Tibial artery (tissue), 4 donors: ENCODE measurements around the gene DSCAM.

ENCODE experiments used
- DNase-seq, 2 donors: peaks; one replicate each; pipeline ENCODE4 v3.0.0-alpha.2; 2019
- H3K27ac ChIP-seq, 2 donors: fragments of 200-600 bp; sonication (generic) in 1 of 2; 1 replicate in 1 of 2; 2 replicates in 1 of 2; pipeline ENCODE4 v1.5.1; 2018 to 2019; ENCODE audit warnings: mild to moderate bottlenecking in 1 of 2
- H3K27me3 ChIP-seq, 2 donors: fragments of 200-600 bp; sonication (generic) in 1 of 2; one replicate each; pipeline versions ENCODE4 v1.5.1 to v1.6.0; 2016 to 2019
- H3K36me3 ChIP-seq, 3 donors: fragments of 200-600 bp; sonication (generic) in 2 of 3; one replicate each; pipeline ENCODE4 v1.5.1; 2016 to 2019; ENCODE audit warnings: mild to moderate bottlenecking in 2 of 3
- H3K4me1 ChIP-seq, 4 donors: fragments of 200-600 bp; sonication (generic) in 2 of 4; 1 replicate in 3 of 4; 2 replicates in 1 of 4; pipeline ENCODE4 v1.5.1; 2016 to 2019
- H3K4me3 ChIP-seq, 2 donors: fragments of 200-600 bp; sonication (generic) in 1 of 2; 1 replicate in 1 of 2; 2 replicates in 1 of 2; pipeline ENCODE4 v1.5.1; 2018 to 2019; ENCODE audit warnings: mild to moderate bottlenecking in 2 of 2
- H3K9me3 ChIP-seq, 3 donors: fragments of 200-600 bp; sonication (generic) in 1 of 3; one replicate each; pipeline ENCODE4 v1.5.1; 2016 to 2019
- intact Hi-C: fragments of 100-400 bp; cut with DNase I; formaldehyde crosslinking; loops from one replicate; pipeline ENCODE4 v1.15.0; 2023; ENCODE audit warnings: low total_unique reads
- TF ChIP-seq, protein P1 (sequence below), 2 experiments: fragments of 200-600 bp in 1 of 2; fragments of 450-650 bp in 1 of 2; IDR thresholded peaks; one replicate each; pipeline ENCODE4 v1.5.1; 2017 to 2019; ENCODE audit warnings: antibody characterized with exemption in 2 of 2, mild to moderate bottlenecking in 1 of 2, moderate library complexity in 1 of 2

DSCAM gene

DNA sequence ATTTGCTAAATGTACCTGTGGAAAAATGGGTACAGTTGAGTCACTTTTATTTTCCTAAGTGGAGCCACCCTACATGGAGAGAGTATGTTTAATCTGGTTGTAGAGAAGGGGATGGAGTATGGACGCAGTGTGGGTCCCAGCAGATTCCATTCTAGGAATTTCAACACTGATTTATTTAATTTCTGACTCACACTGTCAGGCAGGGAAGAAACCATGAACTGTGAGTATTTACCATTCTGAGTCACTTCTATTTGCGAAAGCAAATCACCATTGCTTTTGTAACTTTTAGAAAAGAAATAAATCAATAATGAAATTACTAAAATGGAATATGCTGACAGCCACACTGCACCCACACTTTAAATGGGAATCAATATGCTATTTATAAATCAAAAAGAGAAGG, 339.0 kb downstream of the DSCAM start:
- H3K27me3 ChIP-seq: no peaks in the 10 kb centered on the region
- H3K27ac ChIP-seq: no peak overlapping the region
- no peaks in the 10 kb centered on the region for H3K4me1 ChIP-seq
- no peak for DNase-seq
- TF ChIP-seq, protein P1, sequence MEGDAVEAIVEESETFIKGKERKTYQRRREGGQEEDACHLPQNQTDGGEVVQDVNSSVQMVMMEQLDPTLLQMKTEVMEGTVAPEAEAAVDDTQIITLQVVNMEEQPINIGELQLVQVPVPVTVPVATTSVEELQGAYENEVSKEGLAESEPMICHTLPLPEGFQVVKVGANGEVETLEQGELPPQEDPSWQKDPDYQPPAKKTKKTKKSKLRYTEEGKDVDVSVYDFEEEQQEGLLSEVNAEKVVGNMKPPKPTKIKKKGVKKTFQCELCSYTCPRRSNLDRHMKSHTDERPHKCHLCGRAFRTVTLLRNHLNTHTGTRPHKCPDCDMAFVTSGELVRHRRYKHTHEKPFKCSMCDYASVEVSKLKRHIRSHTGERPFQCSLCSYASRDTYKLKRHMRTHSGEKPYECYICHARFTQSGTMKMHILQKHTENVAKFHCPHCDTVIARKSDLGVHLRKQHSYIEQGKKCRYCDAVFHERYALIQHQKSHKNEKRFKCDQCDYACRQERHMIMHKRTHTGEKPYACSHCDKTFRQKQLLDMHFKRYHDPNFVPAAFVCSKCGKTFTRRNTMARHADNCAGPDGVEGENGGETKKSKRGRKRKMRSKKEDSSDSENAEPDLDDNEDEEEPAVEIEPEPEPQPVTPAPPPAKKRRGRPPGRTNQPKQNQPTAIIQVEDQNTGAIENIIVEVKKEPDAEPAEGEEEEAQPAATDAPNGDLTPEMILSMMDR (IDR thresholded peaks at IDR 0.05): no peak
- no peaks in the 10 kb centered on the region for H3K9me3 ChIP-seq
- no peaks in the 10 kb centered on the region for H3K36me3 ChIP-seq
- H3K4me3 ChIP-seq: no peak overlapping the region
- intact Hi-C loops: no loop called here

DNA sequence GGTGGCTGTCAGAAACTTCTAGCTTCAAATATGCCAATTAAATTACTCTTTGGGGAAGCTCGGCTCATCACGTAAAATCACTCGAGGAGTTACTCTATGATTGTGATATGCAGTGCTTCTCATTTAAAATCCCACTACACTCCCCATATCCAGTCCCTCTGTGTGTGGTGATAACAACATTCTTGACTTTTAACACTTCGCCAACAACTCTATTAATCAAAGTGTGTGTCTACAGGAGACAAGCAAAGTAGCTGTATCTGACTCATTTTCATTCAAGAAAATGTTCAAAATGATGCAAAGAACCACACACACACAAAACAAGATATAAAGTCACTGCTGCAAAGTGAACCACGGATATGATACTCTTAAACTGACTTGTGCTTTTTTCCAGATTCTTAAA, 341.3 kb downstream of the DSCAM start:
- no peak for DNase-seq
- Histone ChIP-seq H3K27ac (no peak overlapping the region), H3K36me3 (no peaks in the 10 kb centered on the region), H3K9me3 (no peaks in the 10 kb centered on the region), H3K4me3 (no peak overlapping the region), H3K27me3 (no peaks in the 10 kb centered on the region), H3K4me1 (no peaks in the 10 kb centered on the region)
- TF ChIP-seq, protein P1 (IDR thresholded peaks at IDR 0.05): no peak
- intact Hi-C loops: no loop called here

DNA sequence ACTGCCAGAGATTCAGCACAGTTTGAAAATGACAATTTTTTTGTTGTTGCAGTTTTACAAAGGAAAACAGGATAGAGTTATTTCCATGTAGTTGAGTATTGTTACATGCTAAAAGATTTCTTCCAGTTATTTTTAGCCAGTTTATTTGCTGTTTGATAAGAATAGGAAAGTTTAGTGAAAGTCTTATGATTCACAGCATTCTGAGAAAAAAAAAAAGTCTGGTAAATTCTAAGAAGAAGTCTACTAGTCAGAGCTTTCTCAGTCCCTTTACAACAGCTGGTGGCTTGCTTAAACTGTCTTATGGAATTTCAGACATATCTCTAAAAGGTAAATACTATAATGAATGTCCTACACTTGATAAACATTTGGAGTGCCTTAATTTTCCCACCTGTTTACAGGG, 341.7 kb downstream of the DSCAM start:
- Histone ChIP-seq H3K9me3 (no peaks in the 10 kb centered on the region), H3K4me3 (no peak overlapping the region), H3K27ac (no peak overlapping the region), H3K36me3 (no peaks in the 10 kb centered on the region), H3K27me3 (no peaks in the 10 kb centered on the region), H3K4me1 (no peaks in the 10 kb centered on the region)
- intact Hi-C loops: no loop called here
- TF ChIP-seq, protein P1 (IDR thresholded peaks at IDR 0.05): no peak
- DNase-seq: no peak

DNA sequence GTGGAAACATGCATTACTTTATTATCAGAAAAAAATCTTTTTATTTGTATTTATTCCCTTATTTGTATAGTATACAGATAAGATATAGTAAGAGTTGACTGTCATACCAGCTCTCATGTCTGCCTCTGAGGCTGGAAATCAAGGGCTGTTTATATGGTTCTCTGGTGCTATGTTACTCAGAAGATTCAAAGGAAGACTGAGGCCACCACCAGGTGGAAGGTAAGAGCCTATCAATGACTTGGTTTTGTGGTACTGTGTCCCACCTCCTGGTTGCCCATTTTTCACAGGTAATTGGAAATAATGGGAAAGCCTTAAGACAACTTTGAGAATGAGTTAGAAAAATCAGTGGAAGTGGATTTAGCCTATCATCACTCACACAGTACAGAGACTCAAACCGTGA, 342.1 kb downstream of the DSCAM start:
- Histone ChIP-seq H3K27ac (no peak overlapping the region), H3K4me3 (no peak overlapping the region), H3K36me3 (no peaks in the 10 kb centered on the region), H3K27me3 (no peaks in the 10 kb centered on the region), H3K4me1 (no peaks in the 10 kb centered on the region), H3K9me3 (no peaks in the 10 kb centered on the region)
- DNase-seq: no peak
- TF ChIP-seq, protein P1 (IDR thresholded peaks at IDR 0.05): no peak
- intact Hi-C loops: no loop called here

DNA sequence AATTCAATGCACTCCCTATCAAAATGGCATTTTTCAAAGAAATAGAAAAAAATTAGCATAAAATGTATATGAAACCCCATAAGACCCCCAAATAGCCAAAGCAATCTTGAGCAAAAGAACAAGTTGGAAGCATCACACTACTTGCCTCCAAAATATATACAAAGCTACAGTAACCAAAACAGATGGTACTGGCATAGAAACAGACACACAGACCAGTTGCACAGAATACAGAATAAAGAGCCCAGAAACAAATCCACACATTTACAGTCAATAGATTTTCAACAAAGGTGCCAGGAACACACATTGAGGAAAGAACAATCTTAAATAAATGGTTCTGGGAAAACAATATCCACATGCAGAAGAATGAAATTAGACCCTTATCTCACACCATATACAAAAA, 350.8 kb downstream of the DSCAM start:
- Histone ChIP-seq H3K4me3 (no peak overlapping the region), H3K9me3 (peaks cover 0 to 9% (median 0%) of the 10 kb centered on the region in 3 donors), H3K4me1 (no peaks in the 10 kb centered on the region), H3K27ac (no peak overlapping the region), H3K27me3 (no peaks in the 10 kb centered on the region), H3K36me3 (no peaks in the 10 kb centered on the region)
- TF ChIP-seq, protein P1 (IDR thresholded peaks at IDR 0.05): no peak
- intact Hi-C loops: no loop called here
- DNase-seq: no peak

DNA sequence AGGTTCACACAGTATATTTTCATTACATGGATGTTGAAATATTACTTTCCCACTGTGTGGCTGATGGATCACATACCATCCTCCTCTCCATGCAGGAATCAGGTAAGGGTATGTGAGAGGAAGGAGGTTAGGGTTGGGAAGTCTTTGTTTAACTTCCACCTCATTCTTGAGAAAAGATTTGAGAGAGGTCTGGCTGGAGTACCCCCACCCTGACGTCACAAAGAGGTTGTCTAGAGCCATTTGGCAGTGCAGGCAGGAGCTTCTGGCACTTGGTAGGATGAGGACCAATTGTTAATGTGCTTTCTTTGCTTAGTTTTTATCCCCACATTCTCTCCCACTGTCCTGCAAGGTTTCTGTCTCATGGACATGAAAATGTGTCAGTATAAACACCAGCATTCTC, 356.6 kb downstream of the DSCAM start:
- Histone ChIP-seq H3K27me3 (no peaks in the 10 kb centered on the region), H3K36me3 (no peaks in the 10 kb centered on the region), H3K4me3 (no peak overlapping the region), H3K9me3 (peaks cover 0 to 9% (median 0%) of the 10 kb centered on the region in 3 donors), H3K27ac (no peak overlapping the region), H3K4me1 (no peaks in the 10 kb centered on the region)
- intact Hi-C loops: no loop called here
- no peak for DNase-seq
- TF ChIP-seq, protein P1 (IDR thresholded peaks at IDR 0.05): no peak
